GM19035 (cell line): ENCODE data around the gene CIP2A.

Experiments
- ATAC-seq: cut with Tn5 transposase; IDR thresholded peaks from one replicate; pipeline ENCODE4 v1.9.1; 2021; ENCODE audit not compliant: unreplicated experiment

Gene CIP2A

DNA sequence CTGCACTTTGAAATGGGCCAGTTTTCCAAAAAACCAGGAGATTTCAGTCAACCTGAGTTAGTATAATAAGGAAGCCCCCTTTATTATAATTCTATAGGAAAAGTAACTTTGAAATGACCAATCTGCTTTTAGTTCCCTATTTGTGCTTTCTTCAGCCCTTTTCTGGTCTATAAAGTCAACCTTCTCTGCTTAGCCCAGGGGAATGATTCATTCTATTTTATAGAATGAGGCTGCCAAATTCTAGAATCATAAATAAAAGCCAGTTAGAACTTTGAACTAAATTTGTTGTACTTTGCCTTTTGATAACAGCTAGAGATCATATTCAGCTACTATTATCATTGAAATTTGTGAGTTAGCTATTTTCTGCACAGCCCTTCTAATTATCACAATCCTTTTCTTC, 24.7 kb downstream of the CIP2A start:
- no peak for ATAC-seq

DNA sequence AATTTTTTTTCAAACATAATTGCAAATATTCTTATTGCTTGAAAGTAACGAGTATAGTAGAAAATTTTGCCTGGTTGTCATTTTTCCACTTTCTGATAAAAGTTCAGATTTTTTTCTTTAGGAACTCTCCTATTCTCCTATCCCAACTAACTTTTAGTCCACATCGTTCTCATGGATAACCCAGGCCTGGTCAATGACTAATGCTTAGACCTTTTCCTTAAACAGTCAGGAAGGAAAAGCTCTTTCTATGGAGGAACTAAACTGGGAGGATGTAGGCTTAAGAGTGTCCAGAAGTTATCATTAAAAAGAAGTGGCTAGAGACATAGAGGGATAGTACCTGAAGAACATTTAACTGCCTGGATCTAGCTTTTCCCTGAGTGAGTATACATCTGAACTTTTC, 26.7 kb downstream of the CIP2A start:
- no peak for ATAC-seq

DNA sequence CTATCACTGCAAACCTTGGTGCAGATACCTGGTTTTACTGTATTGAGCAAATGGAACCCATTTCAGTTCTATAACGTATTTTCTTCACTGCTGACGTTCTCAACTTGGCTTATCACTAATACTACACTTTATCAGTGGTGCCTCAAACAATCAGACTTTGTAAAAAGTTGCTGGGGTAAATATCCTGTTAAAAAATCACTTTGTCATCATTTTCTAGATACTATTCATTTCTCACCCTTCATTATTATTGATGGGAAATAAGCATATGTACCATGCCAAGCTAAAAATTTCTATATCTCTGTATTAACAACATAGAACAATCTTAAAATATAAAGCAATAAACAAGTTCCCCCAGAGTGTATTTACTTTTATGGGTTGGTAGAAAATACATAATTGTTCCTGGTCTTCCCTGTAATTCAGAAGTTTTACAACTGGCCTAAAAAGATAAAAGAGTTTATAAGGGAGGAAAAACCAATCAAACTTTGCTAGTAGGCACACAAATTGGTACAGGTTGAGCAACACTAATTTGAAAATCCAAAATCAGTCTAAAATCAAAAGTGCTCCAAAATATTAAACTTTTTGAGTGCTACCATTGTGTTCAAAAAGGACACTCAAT, 33.2 kb downstream of the CIP2A start:
- ATAC-seq = no peak

DNA sequence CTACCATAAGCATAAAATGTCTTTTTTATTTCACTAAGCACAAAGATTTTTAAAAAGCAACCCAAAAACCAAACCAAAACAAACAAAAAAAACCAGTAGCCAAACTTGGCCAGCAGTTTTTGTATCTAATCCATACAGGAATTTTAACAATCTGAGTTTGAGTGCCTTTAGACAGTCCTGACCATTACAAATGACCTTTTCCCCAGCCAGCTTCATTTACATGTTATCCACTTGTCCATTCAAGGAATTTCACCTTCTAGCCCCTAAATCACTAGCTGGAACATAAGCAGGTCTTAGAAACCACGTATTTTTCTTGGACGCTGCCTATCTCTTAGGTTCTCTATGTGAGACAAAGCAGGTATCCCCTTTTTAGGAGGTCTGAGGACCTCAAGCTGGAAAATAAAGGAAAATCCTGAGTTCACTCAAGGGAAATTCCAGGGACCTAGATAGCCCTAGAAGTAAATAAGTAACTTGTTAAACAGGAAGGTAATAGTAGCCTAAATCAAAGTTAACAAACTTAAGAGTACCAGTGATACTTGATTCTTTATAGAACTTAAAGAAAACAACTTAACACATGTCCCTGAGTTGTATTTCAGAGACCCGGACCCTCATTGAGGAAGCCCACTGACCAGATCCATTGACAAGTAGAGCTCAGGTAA, 34.2 kb downstream of the CIP2A start:
- no peak for ATAC-seq

DNA sequence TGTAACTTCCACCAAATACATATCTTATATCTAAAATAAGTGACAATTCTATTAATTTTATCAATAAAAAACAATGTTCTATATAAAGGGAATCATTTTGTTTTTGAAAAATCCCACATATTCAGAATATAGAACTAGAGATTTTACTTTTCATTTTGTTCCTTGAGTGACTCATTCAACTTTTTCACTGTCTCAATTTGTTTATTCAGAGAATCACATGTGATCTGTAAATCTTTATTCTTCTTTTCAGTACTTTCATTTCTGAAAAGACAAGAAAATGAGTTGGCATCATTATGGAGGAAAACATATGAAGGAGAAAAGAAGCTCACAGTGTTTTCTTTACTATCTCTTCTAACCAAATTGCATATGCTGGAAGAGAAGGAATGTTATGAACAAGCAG, 35.0 kb downstream of the CIP2A start:
- no peak for ATAC-seq

DNA sequence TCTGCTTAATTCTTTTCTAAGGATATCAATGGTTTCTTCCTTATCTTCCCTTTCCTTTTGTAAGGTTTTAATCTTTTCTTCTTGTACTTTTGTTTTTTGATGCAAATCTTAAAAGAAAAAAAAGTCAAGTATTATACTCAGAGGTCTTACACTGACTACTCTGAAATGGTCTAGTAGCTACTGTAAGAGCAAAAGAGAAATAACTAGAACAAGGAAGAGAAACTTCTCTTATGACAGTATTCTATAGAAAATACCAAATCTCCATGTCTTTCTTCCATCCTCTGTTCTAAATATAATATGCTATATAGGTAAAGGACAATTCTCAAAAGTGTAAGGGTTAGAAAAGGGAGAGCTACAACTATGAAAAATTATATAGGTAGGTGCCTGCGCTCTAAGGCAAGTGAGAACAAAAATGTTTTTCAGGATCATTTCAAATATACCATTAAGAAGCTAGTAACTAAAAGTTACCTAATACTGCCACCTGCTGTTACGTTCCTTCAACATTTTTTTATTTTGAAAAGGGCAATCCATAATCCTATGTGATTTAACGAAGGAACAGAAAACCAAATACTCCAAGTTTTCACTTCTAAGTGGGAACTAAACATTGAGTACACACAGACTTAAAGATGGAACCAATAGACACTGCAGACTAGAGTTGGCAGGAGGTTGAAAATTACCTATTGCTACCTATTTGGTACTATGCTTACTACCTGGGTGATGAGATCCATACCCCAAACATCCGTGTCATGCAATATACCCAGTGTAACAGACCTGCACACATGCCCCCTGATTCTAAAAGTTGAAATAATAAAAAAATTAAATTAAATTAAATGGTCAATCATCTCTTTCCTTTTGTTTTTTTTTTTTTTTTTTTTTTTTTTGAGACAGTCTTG, 36.7 kb downstream of the CIP2A start:
- ATAC-seq = peak; percentile 72

DNA sequence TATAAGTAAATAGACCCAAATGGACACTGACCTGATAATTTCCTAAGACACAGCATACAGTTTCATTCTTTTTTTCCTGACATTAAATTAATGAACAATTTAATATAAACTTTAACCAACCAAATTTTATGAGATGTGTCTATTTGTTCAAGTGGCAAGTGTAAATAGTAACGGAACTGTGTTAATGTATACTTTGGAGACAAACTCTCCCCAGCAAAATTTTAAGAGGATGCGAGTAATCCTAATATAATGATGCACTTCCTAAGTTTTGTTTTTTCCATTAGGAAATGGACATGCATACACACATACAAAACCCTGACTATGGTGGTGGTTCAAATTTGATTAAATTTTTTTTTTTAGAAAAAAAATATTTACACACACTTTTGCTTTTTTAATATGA, 40.4 kb downstream of the CIP2A start:
- no peak for ATAC-seq

DNA sequence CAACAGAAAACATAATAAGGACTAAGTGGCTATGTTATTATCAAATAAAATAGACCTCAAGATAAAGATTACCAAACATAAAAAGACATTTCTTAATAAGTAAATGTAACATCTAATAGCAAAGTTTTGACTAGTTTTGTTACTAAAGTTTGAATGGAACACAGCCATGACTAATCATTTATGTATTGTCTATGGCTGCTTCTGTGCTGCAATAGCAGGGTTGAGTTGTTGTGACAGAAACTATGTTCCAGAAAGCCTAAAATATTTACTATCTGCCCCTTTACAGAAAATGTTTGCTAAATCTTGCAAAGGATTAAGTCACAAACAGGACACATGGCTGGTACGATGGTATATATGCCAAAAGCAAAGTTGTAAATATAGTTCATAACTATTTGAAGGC, 40.9 kb downstream of the CIP2A start:
- ATAC-seq = no peak

DNA sequence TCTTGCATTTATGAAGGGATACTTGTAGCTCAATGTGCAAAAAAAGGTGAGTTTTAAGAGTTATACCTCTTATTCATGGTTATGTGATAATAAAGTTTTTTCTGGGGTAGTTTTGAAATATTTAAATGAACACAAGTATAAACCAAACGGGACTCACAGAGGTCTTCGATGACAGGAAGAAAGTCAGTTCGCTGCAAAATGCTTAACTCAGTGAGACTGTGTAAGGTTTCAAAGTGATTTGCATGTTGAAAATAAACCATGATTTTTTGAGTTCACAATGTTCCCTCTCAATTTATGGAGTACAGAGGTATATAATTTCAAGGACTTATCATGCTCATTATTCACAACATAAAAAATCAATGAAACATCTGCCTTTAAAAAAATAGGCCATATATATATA, 42.5 kb downstream of the CIP2A start:
- ATAC-seq = peak; percentile 68

DNA sequence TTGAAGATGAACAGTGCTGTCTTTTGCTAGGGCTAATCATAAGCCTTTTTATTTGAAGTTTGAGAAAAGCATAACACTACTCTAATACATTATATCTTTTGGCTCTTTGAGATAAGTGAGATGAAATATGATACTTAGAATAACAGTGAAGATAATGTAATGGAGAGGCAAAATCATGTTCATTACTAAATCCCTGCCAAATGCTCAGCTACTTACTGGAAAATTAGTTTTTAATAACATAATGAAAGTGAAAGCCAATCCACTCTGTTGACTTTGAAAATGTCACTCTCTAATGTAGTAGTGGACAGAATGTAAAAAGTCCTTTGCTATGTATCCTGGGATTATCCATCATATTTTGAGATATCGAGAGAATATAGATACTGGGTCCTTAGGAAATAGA, 43.0 kb downstream of the CIP2A start:
- ATAC-seq = peak; percentile 57

DNA sequence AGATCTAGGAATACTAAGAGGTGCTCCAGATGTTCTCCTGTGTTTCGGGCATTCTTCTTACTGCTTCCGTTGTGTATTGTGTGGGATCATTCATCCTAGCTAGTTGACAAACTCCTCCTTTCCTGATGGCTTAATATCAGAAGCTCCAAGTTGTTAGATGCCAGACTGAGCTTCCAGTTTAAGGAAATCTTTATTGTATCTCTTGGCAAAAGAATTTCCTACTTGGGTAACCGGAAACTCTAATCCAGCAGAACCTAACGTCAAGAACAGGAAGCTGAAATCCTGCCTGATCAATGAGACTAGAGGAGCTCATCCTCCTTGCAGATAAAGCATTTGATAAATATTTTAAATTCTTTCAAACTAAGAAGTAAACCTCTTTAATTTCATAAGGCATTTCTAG, 51.2 kb downstream of the CIP2A start:
- ATAC-seq = no peak

DNA sequence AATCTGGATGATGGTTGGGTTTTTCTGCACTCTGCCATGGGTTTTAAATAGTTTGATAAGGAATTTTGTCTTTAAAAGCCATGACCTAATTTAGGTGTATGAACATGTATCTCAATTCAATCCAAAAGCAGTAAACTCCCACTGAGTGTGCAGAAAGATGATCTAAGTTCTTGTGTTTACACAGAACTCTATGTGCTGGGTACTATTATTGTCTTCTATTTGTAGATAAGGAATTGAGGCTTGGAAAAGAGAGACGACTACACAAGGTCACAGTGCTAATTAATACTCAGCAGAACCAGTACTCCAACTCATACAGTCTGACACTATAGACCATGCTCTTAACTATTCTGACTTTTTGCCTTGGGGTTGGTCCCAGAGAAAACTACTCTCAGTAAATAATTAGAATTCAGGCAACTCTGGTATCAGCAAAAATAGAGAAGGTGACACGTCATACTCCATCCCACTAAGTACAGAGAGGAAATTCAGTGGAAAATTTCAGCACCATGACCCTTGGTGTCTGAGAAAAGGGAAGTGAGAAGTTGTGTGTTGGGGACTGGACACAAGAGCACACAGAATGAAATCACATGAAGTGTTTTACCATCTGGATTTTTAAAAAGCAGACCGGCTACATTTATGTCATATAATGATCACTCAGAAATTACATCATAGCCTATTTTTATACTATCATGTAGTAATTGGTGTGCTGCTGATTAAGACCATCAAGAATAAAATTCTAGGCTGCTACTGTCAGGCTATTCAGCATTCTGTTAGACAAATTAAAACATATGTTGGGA, 60.6 kb downstream of the CIP2A start:
- peak; percentile 89 for ATAC-seq

DNA sequence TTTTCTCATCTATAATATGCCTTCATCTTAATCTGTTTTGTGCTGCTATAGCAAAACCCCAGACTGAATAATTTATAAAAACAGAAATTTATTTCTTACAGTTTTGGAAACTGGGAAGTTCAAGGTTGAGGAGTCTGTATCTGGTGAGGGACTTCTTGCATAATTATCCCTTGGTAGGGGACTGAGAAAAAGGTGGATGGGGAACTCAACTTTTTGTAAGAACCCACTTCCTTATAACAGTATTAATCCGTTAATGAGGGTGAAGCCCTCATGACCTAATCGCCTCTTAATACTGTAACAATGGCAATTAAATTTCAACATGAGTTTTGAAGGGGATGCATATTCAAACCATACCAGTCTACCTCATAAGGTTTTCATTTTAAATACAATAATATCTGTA, 61.4 kb downstream of the CIP2A start:
- ATAC-seq = no peak

DNA sequence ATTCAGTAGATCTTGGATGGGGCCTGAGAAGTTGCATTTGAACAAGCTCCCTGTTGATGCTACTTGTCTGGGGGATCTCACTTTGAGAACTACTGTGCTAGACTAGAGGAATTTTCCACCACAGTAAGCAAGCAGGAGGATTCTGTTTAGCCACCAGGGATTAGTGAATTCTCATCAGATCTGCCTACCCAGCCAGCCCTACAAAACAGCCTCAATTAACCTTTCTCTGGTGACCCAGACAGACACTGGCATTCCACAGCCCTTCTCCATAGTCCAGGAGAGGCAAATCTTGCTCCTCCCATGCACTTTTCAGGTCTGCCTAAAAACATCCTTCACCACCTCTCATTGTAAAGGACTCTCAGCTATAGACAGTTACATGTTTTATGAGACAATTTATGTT, 62.1 kb downstream of the CIP2A start:
- ATAC-seq = no peak

DNA sequence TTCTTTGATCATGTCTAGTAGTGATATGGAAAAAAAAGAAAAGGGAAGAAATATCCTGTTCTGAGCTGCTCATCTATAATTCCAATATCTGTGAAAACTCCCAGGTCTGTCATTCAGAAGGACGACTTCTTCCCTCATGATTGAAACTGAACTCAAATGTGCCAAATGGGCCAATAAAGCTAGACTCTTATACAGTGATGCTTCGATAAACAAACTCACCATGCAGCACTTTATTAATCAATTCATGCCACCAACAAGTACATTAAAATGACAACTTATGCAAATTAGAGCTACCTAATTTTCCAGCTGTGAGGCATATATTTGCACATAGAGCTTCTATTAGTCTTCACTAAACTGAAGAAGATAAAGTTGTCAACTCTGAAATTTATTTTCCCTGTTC, 63.3 kb downstream of the CIP2A start:
- no peak for ATAC-seq

DNA sequence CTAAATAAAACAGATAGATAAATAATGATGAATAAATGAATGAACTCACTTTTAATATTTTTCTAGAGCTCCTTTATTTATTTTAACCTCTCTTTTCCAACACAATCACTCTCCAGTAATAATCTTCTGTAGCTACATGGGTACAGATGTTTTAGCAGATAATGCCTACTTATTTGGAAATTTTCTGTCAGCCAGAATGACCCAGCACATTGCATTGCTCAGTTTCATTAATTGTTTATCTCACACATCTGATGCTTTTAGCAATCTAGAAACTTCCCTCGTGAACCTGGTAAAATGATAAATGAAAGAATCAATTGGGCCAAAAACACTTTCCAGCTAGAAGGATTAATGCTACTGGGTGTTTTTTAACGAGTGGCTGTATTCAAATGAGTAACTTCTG, 64.0 kb downstream of the CIP2A start:
- ATAC-seq = no peak

DNA sequence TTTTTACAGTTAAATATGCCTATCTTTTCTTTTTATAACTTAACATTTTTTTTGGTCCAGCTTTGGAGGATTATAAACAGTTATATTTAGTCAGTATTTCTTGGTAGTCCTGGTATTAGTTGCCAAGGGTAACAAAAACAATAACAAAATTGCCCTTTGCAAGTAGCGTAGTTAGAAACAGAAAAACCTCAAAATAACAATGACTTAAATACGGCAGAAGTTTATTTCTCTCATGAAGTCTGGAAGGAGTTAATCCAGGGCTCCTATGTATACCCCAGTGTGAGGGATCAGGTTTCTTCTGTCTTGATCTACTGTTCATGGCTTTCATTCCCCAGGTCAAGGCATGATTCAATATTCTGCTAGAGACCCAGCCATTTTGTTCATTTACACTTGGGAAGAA, 64.7 kb downstream of the CIP2A start:
- ATAC-seq = no peak

DNA sequence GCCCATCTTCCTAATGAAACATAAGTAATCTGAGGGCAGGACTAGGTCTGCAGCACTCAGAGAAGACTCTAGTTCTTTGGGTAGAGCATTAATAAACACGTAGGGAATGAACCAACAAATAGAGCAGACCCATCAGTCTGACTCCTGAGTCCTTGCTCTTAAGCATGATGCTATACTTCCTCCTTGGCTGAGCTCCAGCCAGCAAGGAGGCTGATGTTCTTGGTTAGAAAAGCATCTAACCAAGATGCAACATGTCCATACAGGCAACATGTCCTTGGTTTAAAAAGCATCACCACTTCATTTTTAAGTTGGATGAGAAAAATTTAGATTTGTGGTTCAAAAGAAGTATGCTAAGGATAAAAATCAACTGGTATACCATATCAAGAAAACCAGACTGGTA, 70.3 kb downstream of the CIP2A start:
- ATAC-seq = no peak

DNA sequence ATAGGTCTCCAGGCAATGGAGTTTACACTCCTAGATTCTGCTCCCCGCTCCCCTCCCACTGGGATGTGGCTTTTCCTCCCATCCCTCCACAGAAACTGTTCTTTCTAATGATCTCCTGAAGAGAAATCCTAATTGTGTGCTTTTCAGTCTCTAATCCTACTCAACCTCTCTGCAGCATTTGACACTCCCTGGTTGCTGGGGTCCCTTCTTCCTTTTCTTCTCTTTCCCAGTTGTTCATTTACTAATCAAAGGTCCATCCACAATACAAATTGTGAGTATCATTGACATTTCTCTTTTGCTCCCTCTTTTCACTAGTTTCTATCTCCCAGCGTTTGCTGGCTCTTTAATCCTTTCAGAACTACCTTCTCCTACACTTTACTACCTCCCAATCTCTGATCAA, 72.4 kb downstream of the CIP2A start:
- ATAC-seq = no peak

DNA sequence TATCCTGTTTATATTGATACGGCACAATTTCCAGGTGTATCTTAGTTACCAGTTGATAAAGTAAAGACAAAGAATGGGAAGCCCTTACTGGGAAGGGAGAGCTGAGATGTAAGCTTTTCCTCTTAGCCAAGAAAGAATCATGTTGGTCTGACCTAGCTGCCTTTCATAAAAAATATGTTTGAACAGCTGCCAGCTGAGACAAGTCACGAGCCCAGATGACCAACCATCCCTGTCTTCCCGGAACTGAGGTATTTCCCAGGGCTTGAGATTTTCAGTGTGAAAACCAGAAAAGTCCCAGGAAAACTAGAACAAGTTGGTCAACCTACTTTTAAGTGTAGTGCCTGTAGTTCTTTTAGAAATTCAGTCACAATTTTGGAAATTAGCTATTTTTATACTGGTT, 75.3 kb downstream of the CIP2A start:
- no peak for ATAC-seq

DNA sequence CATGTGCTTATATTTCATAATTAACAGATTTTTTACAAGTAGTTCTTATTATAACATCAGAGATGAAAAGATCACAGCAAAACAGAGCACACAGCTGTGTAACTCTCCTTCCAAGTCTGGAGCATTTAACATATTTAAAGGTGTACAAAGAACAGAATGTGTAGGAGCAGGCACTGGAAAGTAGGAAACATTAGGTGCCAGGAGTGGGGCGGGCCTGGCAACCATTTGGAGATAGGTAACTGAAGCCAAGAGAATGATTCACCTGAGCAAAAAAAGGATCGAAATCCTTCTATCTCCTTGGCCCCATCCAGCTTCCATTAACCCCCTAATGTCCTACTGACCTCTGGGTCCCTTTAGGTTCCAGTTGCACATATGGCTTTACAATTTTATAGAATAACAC, 76.6 kb downstream of the CIP2A start:
- no peak for ATAC-seq
